Mesenchymal stem cell (in vitro differentiated cells and primary cell): Measurements from ENCODE around the gene CCSER1.

Experiments used
- DNase-seq: peaks from one replicate; pipeline ENCODE4 v3.0.0-alpha.2; 2013
- H2AFZ ChIP-seq: one replicate; pipeline ENCODE4 v1.6.1; 2013; ENCODE audit warnings: low read depth, mild to moderate bottlenecking, control low read depth, inconsistent platforms, low read length, moderate library complexity
- H2AK5ac ChIP-seq: 2 replicates; pipeline ENCODE4 v1.6.1; 2013; ENCODE audit warnings: low read length, moderate library complexity, mild to moderate bottlenecking, inconsistent platforms; ENCODE audit not compliant: severe bottlenecking
- H2BK120ac ChIP-seq: one replicate; pipeline ENCODE4 v1.6.1; 2013; ENCODE audit warnings: low read depth, mild to moderate bottlenecking, inconsistent platforms, low read length, moderate library complexity
- H2BK12ac ChIP-seq, 2 experiments: one replicate each; pipeline ENCODE4 v1.6.1; 2013; ENCODE audit warnings: inconsistent platforms in 2 of 2, low read length in 2 of 2, mild to moderate bottlenecking in 2 of 2, moderate library complexity in 2 of 2, control low read depth in 1 of 2
- H2BK15ac ChIP-seq: one replicate; pipeline ENCODE4 v1.6.1; 2013; ENCODE audit warnings: mild to moderate bottlenecking, low read depth, inconsistent platforms; ENCODE audit not compliant: poor library complexity, severe bottlenecking
- H2BK5ac ChIP-seq: 2 replicates; pipeline ENCODE4 v1.6.1; 2013; ENCODE audit warnings: low read depth, mild to moderate bottlenecking, low read length, control low read depth, inconsistent platforms; ENCODE audit not compliant: poor library complexity, severe bottlenecking
- H3K14ac ChIP-seq, 2 experiments: one replicate each; pipeline ENCODE4 v1.6.1; 2013; ENCODE audit warnings: inconsistent platforms in 2 of 2, low read length in 2 of 2, control low read depth in 1 of 2, mild to moderate bottlenecking in 1 of 2, moderate library complexity in 1 of 2
- H3K18ac ChIP-seq, 2 experiments: one replicate each; pipeline ENCODE4 v1.6.1; 2013; ENCODE audit warnings: inconsistent platforms in 2 of 2, low read length in 2 of 2, control low read depth in 1 of 2, low read depth in 1 of 2, mild to moderate bottlenecking in 1 of 2
- H3K23ac ChIP-seq, 2 experiments: one replicate each; pipeline ENCODE4 v1.6.1; 2013; ENCODE audit warnings: inconsistent platforms in 2 of 2, low read length in 2 of 2, mild to moderate bottlenecking in 2 of 2, moderate library complexity in 2 of 2, control low read depth in 1 of 2
- H3K27ac ChIP-seq: 2 replicates; pipeline ENCODE4 v1.5.1; 2013; ENCODE audit warnings: mild to moderate bottlenecking, moderate library complexity, low read length, control low read depth, inconsistent platforms; ENCODE audit not compliant: poor library complexity, severe bottlenecking
- H3K27me3 ChIP-seq, 2 experiments: 2 replicates each; pipeline versions ENCODE4 v1.6.1 to v1.7.0; 2013; ENCODE audit warnings: low read length in 2 of 2, mild to moderate bottlenecking in 2 of 2, moderate library complexity in 2 of 2, control low read depth in 1 of 2, inconsistent platforms in 1 of 2; ENCODE audit not compliant: control insufficient read depth in 1 of 2, insufficient read depth in 1 of 2
- H3K36me3 ChIP-seq, 2 experiments: 2 replicates each; pipeline versions ENCODE4 v1.6.1 to v1.7.0; 2013; ENCODE audit warnings: low read length in 2 of 2, control low read depth in 1 of 2, inconsistent platforms in 1 of 2, low read depth in 1 of 2, mild to moderate bottlenecking in 1 of 2; ENCODE audit not compliant: insufficient read depth in 2 of 2, control insufficient read depth in 1 of 2
- H3K4ac ChIP-seq, 2 experiments: one replicate each; pipeline ENCODE4 v1.6.1; 2013; ENCODE audit warnings: inconsistent platforms in 2 of 2, low read length in 2 of 2, mild to moderate bottlenecking in 2 of 2, moderate library complexity in 2 of 2, control low read depth in 1 of 2, low read depth in 1 of 2
- H3K4me1 ChIP-seq: 2 replicates; pipeline ENCODE4 v1.6.1; 2013; ENCODE audit warnings: low read depth, low read length, control low read depth; ENCODE audit not compliant: control insufficient read depth, insufficient read depth
- H3K4me2 ChIP-seq: 2 replicates; pipeline ENCODE4 v1.6.1; 2013; ENCODE audit warnings: low read length, mild to moderate bottlenecking, inconsistent platforms; ENCODE audit not compliant: poor library complexity, severe bottlenecking
- H3K4me3 ChIP-seq, 2 experiments: 2 replicates each; pipeline versions ENCODE4 v1.5.1 to v1.7.0; 2013; ENCODE audit warnings: low read length in 2 of 2, mild to moderate bottlenecking in 2 of 2, control low read depth in 1 of 2, low read depth in 1 of 2; ENCODE audit not compliant: insufficient read depth in 1 of 2
- H3K79me1 ChIP-seq: replicated peaks from 2 replicates; pipeline ENCODE4 v1.6.1; 2013; ENCODE audit warnings: mild to moderate bottlenecking, control low read depth, low read length, inconsistent platforms; ENCODE audit not compliant: poor library complexity, severe bottlenecking
- H3K9ac ChIP-seq: 2 replicates; pipeline ENCODE4 v1.7.0; 2013; ENCODE audit warnings: mild to moderate bottlenecking, low read length, moderate library complexity
- H3K9me3 ChIP-seq: 2 replicates; pipeline ENCODE4 v1.7.0; 2013; ENCODE audit warnings: mild to moderate bottlenecking, low read length; ENCODE audit not compliant: control insufficient read depth
- H4K8ac ChIP-seq: one replicate; pipeline ENCODE4 v1.6.1; 2013; ENCODE audit warnings: inconsistent platforms, mild to moderate bottlenecking, low read length, moderate library complexity
- H4K91ac ChIP-seq: one replicate; pipeline ENCODE4 v1.6.1; 2013; ENCODE audit warnings: mild to moderate bottlenecking, low read length, inconsistent platforms
- WGBS: methylation state at CpG from one replicate; pipeline ENCODE4 v1.1.7; 2013; ENCODE audit warnings: mixed read lengths; 5-methylcytosine and 5-hydroxymethylcytosine counted together

The CCSER1 gene

DNA sequence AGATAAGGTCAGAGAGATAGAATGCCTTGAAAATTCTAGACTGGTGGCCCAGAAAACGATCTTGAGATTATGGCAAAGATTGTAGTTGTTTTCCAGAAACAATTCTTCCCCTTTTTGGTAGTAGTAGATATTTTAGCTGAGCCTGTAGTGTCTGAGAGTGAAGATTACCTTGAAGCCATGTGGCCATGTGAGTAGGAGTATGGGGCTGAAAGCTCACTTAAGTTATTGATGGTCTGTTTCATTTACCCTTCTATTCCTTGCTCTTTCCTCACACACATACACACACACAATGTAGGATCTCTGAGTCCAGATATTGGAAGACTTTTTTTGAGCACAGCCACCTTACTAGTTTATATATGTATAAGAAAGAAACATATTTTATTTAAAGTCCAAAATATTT lies 1234.9 kb downstream of the CCSER1 start:
- WGBS = 86% methylated on average over 1 of the region's 1 CpG
- no peak overlapping the region for H2BK120ac ChIP-seq

DNA sequence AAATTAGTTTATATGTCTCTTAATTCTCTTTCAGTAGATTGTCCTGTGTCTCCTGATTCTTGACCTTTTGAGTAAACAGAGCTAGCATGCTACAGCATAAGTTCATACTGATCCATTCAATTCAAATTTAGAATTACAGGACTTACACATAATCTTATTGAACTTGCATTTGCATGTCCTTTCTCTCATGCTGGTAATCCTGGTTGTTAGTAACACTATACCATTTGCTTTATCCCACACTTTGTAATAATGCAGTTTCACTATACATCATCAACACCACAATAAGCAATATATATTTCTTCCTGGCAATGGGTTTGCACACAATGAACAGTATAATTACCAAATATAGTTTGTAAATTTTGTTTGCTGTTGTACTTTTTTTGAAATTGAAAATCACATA lies 1239.4 kb downstream of the CCSER1 start:
- no peaks in the 10 kb centered on the region for H3K79me1 ChIP-seq
- H2BK120ac ChIP-seq = no peak overlapping the region
- no peak overlapping the region for H3K4me3 ChIP-seq
- no peak overlapping the region for H3K9ac ChIP-seq
- no peaks in the 10 kb centered on the region for H3K4me1 ChIP-seq
- no peak overlapping the region for H3K4ac ChIP-seq
- H2BK5ac ChIP-seq = no peak overlapping the region
- H3K27ac ChIP-seq = no peak overlapping the region
- H3K4me2 ChIP-seq = no peak overlapping the region
- H3K18ac ChIP-seq = no peak overlapping the region
- no peak overlapping the region for H4K8ac ChIP-seq
- no peak overlapping the region for H3K23ac ChIP-seq
- no peak overlapping the region for H3K14ac ChIP-seq
- H2AK5ac ChIP-seq = no peak overlapping the region
- no peak overlapping the region for H2AFZ ChIP-seq
- H2BK12ac ChIP-seq = no peak overlapping the region
- H3K27me3 ChIP-seq = no peaks in the 10 kb centered on the region
- no peak overlapping the region for H2BK15ac ChIP-seq
- no peaks in the 10 kb centered on the region for H3K9me3 ChIP-seq
- H4K91ac ChIP-seq = no peak overlapping the region
- H3K36me3 ChIP-seq = no peaks in the 10 kb centered on the region
- no peak for DNase-seq

More for the DNA sequence above, 1234.9 kb downstream of the CCSER1 start:
- Histone ChIP-seq H3K36me3 (no peaks in the 10 kb centered on the region), H3K9me3 (peaks cover 3% of the 10 kb centered on the region), H3K23ac (no peak overlapping the region), H2BK5ac (no peak overlapping the region), H3K79me1 (no peaks in the 10 kb centered on the region), H3K14ac (no peak overlapping the region), H2BK15ac (no peak overlapping the region), H3K27me3 (no peaks in the 10 kb centered on the region), H3K4me1 (peaks cover 3% of the 10 kb centered on the region), H3K4me3 (no peak overlapping the region), H2AK5ac (no peak overlapping the region), H2BK12ac (no peak overlapping the region), H3K27ac (no peak overlapping the region), H2AFZ (no peak overlapping the region), H3K4me2 (no peak overlapping the region), H3K18ac (no peak overlapping the region), H4K8ac (no peak overlapping the region), H4K91ac (no peak overlapping the region), H3K4ac (no peak overlapping the region), H3K9ac (no peak overlapping the region)
- no peak for DNase-seq

GRCh38 chr4:91369116-91369515 lies 1241.9 kb downstream of the CCSER1 start:
- no peaks in the 10 kb centered on the region for H3K79me1 ChIP-seq
- H2BK120ac ChIP-seq = no peak overlapping the region
- no peak overlapping the region for H3K4me2 ChIP-seq
- H3K4me1 ChIP-seq = no peaks in the 10 kb centered on the region
- no peak overlapping the region for H2BK5ac ChIP-seq
- H2BK12ac ChIP-seq = no peak overlapping the region
- DNase-seq = no peak
- H3K4ac ChIP-seq = no peak overlapping the region
- H3K9ac ChIP-seq = no peak overlapping the region
- H3K4me3 ChIP-seq = no peak overlapping the region
- WGBS = no CpG with 5 or more reads among the region's 3 CpGs
- no peak overlapping the region for H3K18ac ChIP-seq
- no peaks in the 10 kb centered on the region for H3K27me3 ChIP-seq
- no peaks in the 10 kb centered on the region for H3K36me3 ChIP-seq
- H3K9me3 ChIP-seq = no peaks in the 10 kb centered on the region
- no peak overlapping the region for H2BK15ac ChIP-seq
- no peak overlapping the region for H2AFZ ChIP-seq
- no peak overlapping the region for H2AK5ac ChIP-seq
- no peak overlapping the region for H4K8ac ChIP-seq
- H4K91ac ChIP-seq = no peak overlapping the region
- H3K23ac ChIP-seq = no peak overlapping the region
- H3K27ac ChIP-seq = no peak overlapping the region
- no peak overlapping the region for H3K14ac ChIP-seq

DNA sequence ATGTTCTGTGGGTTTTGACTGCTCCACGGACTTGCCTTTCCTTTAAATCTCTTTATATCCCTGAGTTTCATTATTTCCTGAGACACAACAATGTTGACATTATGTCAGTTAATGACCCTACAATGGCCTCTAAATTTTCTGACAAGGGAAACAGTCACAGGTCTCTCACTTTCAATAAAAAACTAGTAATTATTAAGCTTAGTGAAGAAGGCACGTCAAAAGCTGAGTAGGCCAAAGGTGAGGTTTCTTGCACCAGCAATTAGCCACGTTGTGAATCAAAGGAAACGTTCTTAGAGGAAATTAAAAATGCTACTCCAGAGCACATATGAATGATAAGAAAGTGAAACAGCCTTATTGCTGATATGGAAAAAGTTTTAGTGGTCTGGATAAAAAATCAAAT lies 1246.4 kb downstream of the CCSER1 start:
- H2BK15ac ChIP-seq = no peak overlapping the region
- H3K27me3 ChIP-seq = no peaks in the 10 kb centered on the region
- no peaks in the 10 kb centered on the region for H3K36me3 ChIP-seq
- no peak overlapping the region for H3K14ac ChIP-seq
- no peak overlapping the region for H2AK5ac ChIP-seq
- no peak overlapping the region for H4K8ac ChIP-seq
- no peak overlapping the region for H2BK12ac ChIP-seq
- no peaks in the 10 kb centered on the region for H3K4me1 ChIP-seq
- no peak overlapping the region for H2BK5ac ChIP-seq
- H3K79me1 ChIP-seq = no peaks in the 10 kb centered on the region
- no peak overlapping the region for H3K18ac ChIP-seq
- H4K91ac ChIP-seq = no peak overlapping the region
- no peak overlapping the region for H2AFZ ChIP-seq
- no peak overlapping the region for H3K4ac ChIP-seq
- WGBS = 68% methylated on average over 4 of the region's 4 CpGs
- H3K4me2 ChIP-seq = no peak overlapping the region
- DNase-seq = no peak
- no peak overlapping the region for H2BK120ac ChIP-seq
- H3K4me3 ChIP-seq = no peak overlapping the region
- H3K9me3 ChIP-seq = no peaks in the 10 kb centered on the region
- no peak overlapping the region for H3K27ac ChIP-seq
- H3K23ac ChIP-seq = no peak overlapping the region
- no peak overlapping the region for H3K9ac ChIP-seq
